GM18907 (cell line): ENCODE results near the gene ZNF581.

Experiments
- ATAC-seq: cut with Tn5 transposase; IDR thresholded peaks from one replicate; pipeline ENCODE4 v1.9.1; 2021; ENCODE audit warnings: mild to moderate bottlenecking, moderate library complexity; ENCODE audit not compliant: unreplicated experiment

ZNF581 gene

DNA sequence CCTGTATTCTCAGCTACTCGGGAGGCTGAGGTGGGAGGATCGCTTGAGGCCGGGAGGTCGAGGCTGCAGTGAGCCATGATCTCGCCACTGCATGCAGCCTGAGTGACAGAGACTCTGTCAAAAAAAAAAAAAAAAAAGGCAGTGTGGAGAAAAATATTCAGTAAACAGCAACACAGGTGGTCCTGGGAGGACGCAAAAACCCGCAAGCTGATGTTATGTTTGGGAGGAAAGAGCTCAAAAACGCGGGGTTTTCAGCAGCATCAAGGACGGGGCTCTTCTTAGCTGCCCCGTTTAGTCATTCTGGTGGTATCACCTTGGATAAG lies 18.5 kb upstream of the ZNF581 start:
- ATAC-seq: no peak

DNA sequence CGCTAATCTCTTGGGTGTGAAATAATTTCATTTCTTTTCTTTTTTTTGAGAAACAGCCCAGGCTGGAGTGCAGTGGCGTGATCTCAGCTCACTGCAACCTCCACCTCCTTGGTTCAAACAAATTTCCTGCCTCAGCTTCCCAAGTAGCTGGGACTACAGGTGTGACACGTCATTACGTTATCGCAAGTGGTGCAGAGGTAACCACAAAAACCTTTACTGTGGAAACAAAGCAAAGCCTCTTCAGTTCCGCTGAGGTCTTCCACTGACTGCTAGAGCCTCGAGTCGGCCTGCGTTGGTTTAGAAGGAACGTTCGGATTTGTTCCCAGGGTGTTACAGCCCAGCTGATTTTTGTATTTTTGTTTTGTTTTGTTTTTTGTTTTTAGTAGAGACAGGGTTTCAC lies 17.1 kb upstream of the ZNF581 start:
- ATAC-seq: no peak

DNA sequence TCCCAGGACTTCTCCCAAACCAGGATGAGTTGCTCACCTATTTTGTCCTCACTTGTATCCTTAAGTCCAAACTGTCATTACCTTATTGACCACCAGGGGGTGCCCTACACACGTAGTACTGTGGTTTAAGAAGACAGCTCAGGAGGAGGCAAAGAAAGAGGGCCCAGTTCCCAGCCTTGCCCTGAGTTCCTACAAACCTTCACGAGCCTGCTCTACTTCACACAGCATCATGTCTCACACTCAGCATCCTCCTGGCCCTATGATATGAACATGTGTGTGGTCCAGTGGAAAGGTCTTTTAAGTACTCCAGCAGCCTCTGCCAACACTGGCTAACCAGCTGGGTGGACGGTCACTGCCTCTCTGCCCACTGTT lies 11.0 kb upstream of the ZNF581 start:
- ATAC-seq: no peak

DNA sequence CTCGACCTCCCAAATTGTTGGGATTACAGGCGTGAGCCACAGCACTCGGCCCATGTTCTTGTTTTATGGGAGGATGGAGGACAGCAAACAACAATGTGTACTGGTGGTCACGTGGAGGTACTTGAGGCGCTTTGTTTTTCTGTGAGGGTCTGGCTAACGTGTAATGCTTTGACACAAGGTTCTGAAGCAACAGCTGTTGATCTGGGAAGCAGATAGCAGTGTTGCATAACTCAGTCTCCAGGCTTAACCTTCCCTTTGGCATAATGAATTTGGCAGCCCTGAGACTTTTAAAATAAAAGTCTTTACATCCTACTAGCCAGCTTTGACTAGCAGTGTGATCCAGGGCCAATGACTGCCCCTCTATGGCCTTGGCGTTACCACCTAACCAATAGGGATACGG lies 9.6 kb upstream of the ZNF581 start:
- ATAC-seq: no peak

DNA sequence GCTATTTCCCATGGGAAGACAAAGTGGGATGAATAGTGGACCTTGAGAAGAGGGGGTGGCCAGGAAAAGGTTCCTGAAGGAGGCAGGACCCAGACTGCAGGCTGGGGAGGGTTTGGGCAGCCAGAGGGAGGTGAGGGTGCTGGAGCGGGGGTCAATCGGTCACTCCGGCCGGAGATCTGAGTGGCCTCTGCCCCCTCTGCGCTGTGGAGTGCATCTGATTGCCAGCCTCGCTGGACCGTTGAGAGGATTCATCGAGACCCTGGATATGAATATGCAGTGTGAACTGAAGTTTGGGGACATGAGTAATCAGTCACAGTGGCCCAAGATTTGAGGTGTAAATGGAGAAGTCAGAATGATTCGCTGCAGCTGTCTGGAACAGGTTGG lies 8.1 kb upstream of the ZNF581 start:
- no peak for ATAC-seq

DNA sequence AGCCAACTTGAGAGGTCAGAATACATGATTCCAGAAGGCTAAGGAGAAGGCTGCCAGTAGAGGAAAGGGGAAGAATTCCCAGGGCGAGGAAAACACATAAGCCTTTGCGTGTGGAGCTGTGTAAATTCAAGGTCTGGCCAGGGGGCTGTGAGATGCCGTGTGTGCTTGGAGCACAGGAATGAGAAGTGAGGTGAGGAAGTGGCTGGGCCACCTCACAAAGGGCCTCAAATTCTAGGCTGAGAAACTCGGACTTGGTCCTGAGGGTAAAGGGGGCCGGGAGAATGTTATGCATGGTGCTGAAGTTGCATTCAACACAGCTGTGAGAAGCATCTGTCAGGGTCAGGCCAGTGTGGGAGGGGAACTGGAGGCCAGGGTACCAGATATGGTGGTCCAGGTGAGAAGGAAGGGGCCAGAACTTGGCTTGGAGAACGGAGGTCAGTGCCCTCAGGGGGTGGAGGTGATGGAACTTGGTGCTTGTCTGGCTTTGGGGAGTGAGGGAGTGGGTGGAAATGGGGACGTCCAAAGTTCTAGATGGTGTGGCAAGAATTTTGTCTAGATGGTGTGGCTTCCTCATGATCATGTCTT lies 7.5 kb upstream of the ZNF581 start:
- no peak for ATAC-seq

DNA sequence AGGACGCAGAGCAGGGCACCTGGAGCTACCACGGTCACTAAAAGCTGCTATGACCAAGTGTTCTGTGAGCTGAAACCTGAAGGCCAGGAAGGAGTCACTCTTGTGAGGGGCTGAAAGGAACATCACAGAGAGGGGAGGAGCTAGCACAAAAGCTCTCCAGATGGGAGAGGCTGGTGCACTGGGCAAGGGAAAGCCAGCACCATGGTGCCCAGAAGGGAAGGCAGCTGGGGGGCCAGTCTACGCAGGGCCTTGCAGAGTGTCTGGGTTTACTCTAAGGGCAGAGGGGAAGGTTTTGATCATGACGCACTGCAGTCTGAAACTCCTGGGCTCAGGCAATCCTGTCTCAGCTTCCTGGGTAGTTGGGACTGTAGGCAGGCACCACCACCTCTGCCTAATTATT lies 6.7 kb upstream of the ZNF581 start:
- ATAC-seq: no peak

DNA sequence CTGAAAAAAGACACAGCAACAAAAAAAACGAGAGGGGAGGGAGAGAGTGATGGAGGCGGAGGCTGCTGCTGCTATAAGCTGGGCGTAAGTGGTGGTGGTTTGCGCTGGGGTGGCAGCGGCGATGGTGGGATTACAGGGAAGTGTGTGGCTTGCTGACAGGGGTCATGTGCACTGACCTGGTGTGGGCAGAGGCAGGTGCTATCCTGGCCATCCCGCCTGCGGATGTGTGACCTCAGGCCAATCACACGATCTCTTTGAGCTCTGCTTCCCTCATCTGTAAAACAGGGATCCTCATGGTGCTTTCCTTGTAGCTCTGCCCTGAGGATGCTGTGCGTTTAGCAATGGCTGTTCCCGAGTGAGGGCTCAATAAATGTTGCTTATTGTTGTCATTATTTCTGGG lies 5.9 kb upstream of the ZNF581 start:
- ATAC-seq: no peak

DNA sequence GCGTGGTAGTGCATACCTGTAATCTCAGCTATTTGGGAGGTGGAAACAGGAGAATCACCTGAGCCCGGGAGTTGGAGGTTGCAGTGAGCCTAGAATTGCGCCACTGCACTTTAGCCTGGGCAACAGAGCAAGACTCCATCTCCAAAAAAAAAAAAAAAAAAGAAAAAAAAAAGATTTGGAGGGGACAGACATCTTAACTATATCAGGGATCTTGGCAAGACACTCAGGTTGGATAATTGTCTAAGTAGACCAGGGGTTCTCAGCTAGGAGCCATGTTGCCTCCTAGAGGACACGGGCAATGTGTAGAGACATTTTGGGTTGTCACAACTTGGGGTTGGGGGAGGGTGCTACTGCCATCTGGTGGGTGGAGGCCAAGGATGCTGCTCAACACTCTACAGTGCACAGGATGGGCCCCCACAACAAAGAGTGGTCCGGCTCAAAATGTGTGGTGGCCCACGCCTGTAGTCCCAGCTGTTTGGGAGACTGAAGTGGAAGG lies 4.5 kb upstream of the ZNF581 start:
- ATAC-seq: no peak

DNA sequence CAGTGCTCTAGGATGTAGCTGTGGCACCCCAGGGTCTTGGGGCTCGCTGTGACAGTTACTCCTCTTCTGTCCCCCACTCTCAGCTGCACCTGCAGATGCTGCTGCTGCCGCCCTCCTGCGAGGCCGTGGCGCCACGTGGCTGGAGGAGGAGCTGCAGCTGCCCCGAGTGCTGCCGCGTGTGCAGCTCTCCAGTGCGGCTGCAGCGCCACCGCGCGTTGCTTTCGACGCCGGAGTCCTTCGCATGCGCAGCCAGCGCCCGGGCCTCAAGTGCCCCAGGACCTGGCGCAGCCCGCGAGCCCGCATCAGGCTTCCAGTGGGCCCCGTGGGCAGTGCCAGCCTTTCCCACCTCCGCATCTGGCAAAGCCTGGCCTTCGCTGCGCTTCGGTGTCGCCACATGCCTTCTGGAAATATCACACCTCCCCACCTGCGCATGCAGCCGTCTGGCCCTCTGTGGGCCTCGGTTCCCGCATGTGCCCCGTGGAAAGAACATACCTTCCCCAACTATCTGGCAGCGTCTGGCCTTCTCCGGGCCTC lies 3.3 kb upstream of the ZNF581 start:
- ATAC-seq: no peak

DNA sequence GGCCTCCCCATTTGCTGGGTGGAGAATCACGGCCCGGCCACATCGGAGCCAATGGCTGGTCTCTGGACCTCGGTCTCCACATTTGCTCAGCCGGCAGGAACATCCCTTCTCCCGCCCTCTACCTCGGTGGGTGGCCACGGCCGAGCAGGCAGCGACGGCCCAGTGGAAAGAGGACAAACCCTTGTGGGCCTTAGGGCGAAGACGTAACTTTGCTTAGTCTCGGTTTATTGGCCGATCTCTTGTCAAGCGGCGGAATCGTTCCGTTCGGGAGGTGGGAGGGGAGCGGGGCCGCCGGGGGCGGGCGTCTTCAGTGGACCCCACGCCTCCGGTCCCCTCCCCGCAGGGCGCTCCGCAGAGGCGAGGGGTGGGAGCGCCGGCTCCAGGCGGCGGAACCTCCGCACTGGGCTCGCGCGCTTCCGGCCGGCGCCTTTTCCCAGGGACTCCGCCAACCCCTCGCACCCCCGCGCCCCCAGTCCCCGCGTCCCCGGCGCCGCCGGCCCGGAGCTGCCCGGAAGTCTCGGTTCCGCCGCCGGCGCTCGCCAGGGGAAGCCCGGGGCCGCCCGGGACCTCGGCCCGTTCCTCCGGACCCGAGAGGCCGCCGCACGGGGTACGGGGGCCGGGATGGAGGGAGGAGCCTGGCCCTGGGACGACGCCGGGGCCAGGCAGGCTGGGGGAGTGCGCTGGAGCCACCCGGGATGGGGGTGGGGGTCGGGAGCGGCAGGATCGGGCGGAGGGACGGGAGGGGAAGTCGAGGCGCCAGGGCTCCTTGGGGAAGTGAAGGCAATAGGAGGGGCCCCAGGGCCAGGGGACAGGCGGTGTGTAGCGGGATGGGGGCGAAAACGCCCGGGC lies 2.6 kb upstream of the ZNF581 start, which contains the start of gene ZNF580:
ZNF580 (plus strand) TSS at position 426 of the 849 bp plus-strand sequence. CDS start 1,507 bp downstream, outside the sequence.
- peak; percentile 27 for ATAC-seq

DNA sequence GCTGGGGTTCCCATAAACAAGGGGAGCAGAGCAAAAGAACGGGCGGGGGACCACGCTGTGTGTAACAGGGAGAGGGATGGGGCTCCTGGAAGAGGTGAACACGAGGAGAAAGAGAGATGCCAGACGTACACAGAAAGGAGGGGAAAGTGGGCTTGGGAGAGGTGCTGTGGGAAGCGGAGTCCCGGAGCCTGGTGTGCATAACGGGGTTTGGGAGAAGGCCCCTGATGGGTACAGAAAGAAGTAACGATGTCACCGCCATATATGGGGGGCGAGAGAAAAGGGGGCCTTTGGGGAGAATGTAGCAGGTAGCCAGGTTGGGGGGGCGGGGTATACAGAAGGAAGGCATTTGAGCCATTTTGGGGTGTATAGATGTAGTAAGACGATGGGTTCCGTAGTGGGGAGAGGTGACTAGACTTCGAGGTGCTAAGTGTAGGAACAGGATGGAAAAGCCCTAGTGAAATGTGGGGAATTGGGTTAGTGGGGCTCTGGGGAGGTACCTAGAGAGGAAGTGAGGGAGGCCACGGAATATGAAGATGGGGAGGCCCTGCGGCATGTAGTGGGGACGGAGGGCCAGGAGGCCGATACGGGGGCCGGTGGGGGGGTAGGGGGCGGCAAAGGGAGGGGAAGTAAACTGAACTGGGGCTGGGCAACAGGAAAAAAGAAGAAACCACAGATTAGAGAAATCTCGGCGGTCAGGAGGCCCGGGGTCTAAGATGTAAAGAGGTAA lies 1.9 kb upstream of the ZNF581 start:
- ATAC-seq: no peak

DNA sequence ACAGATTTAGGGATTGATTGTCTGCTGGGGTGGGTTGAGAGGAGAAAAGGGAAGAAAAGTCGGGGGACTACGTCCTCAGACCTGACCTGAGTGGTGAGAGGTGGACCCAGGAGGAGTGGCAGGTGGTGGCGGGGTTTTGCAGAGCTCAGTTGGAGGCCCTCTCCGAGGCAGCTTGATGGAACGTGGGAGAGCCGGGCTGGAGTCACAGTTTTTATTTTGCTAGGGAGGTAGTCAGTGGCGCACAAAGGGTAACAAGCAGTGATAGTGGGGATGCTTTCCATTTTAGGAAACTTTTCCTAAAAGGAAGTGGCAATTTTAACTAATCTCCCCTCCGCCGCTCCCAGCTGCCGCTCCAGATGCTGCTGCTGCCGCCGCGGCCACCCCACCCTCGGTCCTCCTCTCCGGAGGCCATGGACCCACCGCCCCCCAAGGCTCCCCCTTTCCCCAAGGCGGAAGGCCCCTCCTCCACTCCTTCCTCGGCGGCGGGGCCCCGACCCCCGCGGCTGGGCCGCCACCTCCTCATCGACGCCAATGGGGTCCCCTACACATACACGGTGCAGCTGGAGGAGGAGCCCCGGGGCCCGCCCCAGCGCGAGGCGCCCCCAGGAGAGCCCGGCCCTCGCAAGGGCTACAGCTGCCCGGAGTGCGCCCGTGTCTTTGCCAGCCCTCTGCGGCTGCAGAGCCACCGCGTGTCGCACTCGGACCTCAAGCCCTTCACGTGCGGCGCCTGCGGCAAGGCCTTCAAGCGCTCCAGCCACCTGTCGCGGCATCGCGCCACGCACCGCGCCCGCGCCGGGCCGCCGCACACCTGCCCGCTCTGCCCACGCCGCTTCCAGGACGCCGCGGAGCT lies 1.1 kb upstream of the ZNF581 start:
- peak; percentile 5 for ATAC-seq

DNA sequence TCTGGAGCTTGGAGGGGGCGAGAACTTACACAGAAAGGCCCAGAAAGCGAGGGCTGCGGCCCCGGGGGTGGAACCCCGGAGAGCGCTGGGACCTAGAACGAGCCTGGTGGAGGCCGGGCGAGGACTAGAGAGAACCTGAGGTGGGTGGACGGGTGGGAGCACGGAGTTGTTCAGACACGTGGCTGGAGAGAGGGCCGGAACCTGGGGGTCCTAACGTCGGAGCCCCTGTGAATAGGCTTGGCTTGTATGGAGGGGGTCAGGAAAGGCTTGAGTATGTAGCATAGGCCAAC lies 383 bp downstream of the ZNF581 start:
- ATAC-seq: no peak

DNA sequence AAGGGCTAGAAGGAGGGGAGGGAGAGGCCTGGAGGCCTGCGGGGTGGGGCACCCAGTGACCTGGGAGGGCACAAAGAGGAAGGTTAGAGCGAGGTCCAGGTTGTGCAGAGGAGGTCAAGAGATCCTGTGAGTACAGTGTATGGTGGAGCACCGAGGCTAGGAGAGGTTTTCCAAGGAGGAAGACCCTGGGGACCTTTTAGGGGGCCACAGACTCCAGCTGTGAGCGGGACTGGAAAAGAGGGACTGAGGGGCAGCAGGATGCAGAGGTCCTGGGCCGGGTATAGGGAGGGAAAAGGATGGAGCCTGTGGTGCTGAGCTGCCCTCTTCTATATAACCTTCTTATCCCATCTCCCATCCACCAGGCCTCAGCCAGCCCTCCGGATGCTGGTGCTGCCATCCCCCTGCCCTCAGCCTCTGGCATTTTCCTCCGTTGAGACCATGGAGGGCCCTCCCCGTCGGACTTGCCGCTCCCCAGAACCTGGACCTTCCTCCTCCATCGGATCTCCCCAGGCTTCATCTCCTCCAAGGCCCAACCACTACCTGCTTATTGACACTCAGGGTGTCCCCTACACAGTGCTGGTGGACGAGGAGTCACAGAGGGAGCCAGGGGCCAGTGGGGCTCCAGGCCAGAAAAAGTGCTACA lies 863 bp downstream of the ZNF581 start:
- ATAC-seq: no peak

DNA sequence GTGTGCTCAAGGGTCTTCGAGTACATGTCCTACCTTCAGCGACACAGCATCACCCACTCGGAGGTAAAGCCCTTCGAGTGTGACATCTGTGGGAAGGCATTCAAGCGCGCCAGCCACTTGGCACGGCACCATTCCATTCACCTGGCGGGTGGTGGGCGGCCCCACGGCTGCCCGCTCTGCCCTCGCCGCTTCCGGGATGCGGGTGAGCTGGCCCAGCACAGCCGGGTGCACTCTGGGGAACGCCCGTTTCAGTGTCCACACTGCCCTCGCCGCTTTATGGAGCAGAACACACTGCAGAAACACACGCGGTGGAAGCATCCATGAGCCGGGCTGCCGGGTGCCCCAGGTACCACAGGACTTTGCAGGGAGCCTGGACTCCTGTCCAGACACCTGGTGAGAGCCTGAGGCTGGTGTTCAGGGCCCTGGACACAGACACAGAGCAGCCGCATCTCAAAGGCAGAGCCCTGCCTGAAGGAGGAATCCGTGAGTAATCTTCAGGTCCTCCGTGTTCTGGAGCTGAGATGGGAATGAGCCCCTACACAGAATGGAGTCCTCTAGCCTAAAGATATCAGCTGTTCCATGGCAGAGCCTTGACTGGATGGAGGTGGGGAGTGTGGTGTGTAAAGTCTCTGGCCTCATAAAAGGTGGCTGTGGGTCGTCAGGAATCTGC lies 1.5 kb downstream of the ZNF581 start:
- ATAC-seq: no peak

DNA sequence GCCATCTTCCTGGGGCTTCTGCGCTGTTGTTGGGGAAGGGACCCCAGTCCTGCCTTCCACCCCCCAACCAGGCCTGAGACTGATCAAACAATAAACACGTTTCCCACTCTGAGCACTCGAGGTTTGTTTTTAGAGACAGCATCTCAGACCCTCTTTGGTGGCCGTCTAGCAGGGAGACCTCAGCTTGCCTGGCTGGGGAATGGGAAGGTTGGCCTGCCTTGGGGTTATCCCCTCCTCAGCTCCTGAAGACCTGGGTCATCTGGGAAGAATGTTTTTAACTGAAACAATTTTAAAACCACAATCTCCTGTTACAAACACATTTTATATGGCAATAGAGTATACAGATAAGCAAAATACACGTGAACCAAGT lies 2.0 kb downstream of the ZNF581 start:
- ATAC-seq: no peak

DNA sequence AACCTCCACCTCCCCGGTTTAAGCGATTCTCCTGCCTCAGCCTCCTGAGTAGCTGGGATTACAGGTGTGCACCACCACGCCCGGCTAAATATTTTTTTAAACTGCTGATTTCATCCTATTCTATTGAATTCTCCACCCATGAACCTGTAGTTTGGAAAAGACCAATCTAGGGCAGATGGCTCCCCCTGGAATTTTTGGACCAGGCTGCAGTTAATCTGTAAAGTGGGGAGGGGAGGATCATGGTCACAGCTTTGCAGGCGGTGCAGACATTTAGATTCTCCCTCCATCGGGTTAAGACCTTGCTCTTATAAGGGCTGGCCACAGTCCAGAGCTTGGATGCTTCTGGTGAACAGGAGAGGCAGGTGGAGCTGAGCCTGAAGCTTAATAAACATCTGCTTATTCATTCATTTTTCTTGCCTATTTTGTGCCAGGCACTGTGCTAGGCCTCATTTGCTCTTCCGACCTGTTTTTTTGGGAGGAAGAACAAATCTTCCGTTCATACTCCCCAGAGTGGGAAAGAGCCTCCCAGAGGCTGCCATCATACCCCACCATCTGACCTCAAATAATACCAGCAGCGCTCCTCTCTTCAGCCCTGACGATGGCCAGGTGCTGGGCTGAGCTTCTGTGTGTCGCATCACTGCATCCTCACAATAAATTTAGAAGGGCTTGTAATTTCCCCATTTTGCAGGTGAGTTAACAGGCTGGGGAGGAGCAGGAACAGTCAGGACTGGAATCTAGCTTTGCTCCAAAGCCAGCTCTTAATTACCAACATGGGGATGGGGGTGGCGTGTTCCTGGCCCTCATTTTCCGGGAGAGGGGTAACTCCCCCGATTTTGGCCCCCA lies 3.7 kb downstream of the ZNF581 start:
- no peak for ATAC-seq
